Astrocyte (in vitro differentiated cells and primary cell): ENCODE results near the gene MUC15.

Experiments used
- EZH2 ChIP-seq: IDR thresholded peaks from 2 replicates; pipeline ENCODE4 v1.6.1; 2012; ENCODE audit warnings: mild to moderate bottlenecking, low read length, inconsistent platforms; ENCODE audit not compliant: insufficient read depth
- TF ChIP-seq, protein P1 (sequence below): IDR thresholded peaks from 2 replicates; pipeline ENCODE4 v1.5.1; 2011; ENCODE audit warnings: low read depth, mild to moderate bottlenecking, inconsistent platforms, low read length, moderate library complexity; ENCODE audit not compliant: insufficient read depth

GRCh38 chr11:26579683-26580082 lies 7.6 kb upstream of the MUC15 start:
- TF ChIP-seq, protein P1, sequence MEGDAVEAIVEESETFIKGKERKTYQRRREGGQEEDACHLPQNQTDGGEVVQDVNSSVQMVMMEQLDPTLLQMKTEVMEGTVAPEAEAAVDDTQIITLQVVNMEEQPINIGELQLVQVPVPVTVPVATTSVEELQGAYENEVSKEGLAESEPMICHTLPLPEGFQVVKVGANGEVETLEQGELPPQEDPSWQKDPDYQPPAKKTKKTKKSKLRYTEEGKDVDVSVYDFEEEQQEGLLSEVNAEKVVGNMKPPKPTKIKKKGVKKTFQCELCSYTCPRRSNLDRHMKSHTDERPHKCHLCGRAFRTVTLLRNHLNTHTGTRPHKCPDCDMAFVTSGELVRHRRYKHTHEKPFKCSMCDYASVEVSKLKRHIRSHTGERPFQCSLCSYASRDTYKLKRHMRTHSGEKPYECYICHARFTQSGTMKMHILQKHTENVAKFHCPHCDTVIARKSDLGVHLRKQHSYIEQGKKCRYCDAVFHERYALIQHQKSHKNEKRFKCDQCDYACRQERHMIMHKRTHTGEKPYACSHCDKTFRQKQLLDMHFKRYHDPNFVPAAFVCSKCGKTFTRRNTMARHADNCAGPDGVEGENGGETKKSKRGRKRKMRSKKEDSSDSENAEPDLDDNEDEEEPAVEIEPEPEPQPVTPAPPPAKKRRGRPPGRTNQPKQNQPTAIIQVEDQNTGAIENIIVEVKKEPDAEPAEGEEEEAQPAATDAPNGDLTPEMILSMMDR: no peak
- TF ChIP-seq EZH2: no peak
